Left renal pelvis (tissue), 4 donors: Measurements from ENCODE around the gene ZRSR2. TPM values are rescaled to one million over a fixed set of nuclear protein-coding genes. Genes with fewer than 3 reads are reported as not detected.
A peak's percentile ranks its signal among the peaks of the same experiment; 100 is the strongest.
"Not testable (repeated sequence)": the region's sequence is repeated elsewhere in the genome, so short reads cannot be mapped to it uniquely, and the experiment has no call there.

Source experiments
- DNase-seq, 4 donors: peaks; one replicate each; pipeline ENCODE4 v3.0.0-alpha.2; 2013; ENCODE audit warnings: low read depth in 4 of 4, low spot score in 3 of 4
- polyA plus RNA-seq, 4 donors: library from polyadenylated mRNA; unstranded; fragments of 120-200 nt; gene quantifications; one replicate each; pipeline ENCODE4 v1.2.1, GENCODE V29; 2013; ENCODE audit not compliant: insufficient read length in 4 of 4

The ZRSR2 gene
- polyA plus RNA-seq, 4 donors: 13.4 to 15.5 (median 14.1) TPM

- DNase-seq: peak in 1 of 4 donors; percentile 37
Observed at GRCh38 chrX:15790769-15791290, 546 bp downstream of the ZRSR2 start.

DNA sequence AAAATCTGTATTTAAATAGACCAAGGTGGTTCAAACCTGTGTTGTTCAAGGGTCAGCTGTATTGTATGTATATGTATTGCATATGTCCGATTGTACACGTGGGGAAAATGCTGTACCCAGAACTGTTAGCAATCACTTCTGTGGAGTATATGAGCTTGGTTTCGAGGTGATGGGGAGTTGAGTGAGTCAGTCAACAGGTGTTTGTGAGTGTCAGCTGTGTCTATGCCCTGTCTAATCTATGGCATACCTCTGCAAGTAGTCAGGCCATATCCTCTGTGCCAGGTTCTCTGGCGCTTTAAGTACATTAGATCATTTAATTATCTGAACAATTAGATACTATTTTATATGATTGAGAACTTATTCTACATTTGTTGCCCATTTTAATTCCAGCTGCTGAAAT is 7.4 kb downstream of the ZRSR2 start:
- no peak for DNase-seq

- no peak for DNase-seq
Observed at GRCh38 chrX:15804563-15804962, 14.3 kb downstream of the ZRSR2 start.

- no peak for DNase-seq
Observed at GRCh38 chrX:15808254-15808653, 18.0 kb downstream of the ZRSR2 start.

- DNase-seq: no peak
Observed at GRCh38 chrX:15812192-15812938, 22.1 kb downstream of the ZRSR2 start.

GRCh38 chrX:15813416-15813815 is 23.1 kb downstream of the ZRSR2 start:
- DNase-seq: no peak

DNA sequence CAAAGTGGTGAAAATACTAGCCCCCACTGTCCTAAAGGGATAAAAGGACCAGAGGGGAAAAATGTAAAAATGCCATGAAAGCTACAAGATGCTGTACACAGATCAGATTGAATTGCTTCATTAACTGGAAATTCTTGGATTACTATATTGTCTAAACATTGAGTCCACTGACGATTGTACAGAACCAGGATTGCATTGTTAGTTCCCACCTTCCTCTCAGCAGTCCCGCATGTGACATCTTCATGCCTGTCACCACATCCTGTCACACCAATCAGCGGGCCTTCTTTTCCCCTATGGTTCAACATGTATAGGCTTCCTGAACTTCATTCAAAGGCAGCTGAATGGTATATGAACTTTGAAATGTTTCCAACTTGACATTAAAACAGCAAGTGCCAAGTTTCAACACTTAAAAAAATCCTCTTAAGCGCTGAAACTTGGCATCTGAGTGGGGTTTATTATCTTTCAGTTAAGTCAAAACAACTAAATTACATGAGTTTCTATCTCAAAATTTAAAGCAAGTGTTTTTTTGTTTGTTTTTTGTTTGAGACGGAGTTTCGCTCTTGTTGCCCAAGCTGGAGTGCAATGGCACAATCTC is 24.6 kb downstream of the ZRSR2 start:
- DNase-seq: no peak

DNA sequence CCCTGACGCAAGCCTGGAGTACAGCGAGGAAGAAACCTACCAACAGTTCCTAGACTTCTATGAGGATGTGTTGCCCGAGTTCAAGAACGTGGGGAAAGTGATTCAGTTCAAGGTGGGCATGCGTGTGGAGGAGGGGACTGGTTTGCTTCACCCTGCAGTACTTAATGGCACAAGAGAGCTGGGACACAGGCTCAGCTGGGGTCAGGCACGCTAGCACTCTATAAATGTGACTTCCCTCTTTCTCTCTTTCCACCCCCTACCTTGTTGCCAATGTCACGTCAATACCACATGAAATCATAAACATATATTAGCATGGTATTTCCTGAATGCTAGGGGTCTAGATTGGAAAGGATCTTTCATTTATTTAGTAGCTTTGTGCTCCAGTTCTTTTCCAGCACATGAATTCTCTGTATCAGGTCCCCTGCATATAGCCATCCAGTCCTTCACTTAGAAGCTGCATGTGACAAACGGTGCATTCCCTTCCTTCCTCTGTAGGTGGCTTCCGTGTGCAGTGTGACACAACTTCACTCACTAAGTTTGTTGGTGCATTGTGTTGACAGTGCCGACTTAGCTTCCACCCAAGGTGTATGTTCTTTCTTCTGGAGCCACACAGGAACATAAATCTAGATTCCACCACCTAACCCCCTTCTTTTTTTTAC is 25.6 kb downstream of the ZRSR2 start:
- no peak for DNase-seq

GRCh38 chrX:15816438-15816809 is 26.1 kb downstream of the ZRSR2 start:
- no peak for DNase-seq

DNA sequence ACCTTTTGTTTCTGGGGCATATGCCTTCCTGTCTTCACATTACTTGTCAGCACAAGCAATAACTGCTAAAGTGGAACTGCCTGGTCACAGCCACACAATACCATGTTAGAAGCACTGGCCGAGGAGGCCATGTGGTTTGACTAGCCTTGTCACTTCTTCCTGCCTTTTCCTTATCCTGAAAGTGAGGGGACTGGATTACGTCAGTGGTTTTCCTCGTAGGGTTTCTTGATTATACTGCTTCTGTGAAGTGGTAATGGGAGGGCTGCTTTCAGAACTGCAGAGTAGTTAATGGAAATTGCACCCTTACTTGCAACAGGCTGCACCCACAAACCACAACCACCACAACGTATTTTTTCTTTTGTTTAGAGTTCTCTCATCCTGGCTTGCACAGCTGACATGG is 26.6 kb downstream of the ZRSR2 start:
- DNase-seq: no peak

DNA sequence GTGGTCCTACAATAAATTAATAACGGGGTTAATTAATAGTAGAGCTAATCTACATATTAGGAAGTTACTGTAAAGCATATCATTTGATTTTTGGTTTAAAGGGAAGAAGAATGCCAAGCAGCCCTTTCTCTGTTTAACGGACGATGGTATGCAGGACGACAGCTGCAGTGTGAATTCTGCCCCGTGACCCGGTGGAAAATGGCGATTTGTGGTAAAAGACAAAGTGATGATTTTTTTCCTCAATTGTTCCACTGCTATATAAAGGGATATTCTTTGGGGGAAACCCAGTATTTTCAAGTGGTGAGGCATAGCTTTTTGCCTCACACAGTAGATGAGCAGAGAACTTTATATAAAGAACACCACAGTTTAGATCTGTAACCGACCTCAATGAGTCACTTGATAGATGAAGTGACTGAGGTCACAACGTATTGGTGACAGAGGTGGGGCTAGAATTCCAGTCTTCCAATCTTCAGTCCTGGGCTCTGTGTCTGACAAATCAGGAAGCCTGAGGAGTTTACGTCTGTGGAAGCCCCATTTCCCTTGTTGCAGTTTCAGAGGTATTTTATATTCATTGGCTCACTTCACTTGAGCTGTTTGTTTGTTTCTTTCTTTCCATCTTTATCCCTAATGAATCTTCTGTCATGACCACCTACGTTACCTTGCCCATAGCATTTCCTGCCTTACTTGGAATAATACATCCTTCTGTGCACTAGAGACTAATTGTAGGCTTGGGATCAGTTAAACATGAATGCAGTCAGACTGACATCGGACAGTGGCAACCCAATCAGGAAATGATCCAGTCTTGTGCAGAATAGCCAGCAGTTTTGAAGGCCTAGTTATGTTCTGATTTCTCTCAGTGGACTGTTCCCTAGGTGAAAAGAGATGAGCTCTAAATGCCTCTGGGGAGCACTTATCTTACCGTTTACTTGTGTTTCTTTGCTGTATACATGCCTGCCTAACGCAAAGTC is 30.1 kb downstream of the ZRSR2 start:
- no peak for DNase-seq

DNA sequence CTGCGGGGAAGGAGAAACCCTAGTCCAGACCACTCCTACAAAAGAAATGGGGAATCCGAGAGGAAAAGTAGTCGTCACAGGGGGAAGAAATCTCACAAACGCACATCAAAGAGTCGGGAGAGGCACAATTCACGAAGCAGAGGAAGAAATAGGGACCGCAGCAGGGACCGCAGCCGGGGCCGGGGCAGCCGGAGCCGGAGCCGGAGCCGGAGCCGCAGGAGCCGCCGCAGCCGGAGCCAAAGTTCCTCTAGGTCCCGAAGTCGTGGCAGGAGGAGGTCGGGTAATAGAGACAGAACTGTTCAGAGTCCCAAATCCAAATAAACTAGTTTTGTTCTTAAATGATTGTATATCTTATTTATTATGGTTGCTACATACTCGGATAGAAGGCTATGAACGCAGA is 32.6 kb downstream of the ZRSR2 start:
- no peak for DNase-seq

- no peak for DNase-seq
Observed at GRCh38 chrX:15825936-15826335, 35.7 kb downstream of the ZRSR2 start.

DNA sequence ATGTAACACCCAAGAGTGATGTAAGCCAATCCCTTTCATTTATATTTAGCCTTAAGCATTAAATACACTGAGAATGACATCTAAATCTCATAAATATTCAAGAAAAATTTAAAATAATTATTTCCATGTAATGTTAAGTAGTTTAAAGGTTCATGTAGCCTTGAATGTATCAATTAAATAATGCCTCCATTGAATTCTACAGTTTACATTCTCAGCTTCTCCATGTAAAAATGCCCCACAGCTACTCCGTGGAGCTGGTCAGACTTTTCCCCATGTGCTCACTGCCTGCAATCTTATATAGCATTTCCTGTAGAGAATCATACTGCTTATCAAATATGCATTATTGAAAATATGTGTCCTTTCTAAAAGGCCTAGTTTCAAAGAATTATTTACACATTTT is 38.9 kb downstream of the ZRSR2 start:
- DNase-seq: no peak

GRCh38 chrX:15831347-15831746 is 41.1 kb downstream of the ZRSR2 start:
- not testable (repeated sequence) for DNase-seq

- no peak for DNase-seq
Observed at GRCh38 chrX:15834053-15834452, 43.8 kb downstream of the ZRSR2 start.

DNA sequence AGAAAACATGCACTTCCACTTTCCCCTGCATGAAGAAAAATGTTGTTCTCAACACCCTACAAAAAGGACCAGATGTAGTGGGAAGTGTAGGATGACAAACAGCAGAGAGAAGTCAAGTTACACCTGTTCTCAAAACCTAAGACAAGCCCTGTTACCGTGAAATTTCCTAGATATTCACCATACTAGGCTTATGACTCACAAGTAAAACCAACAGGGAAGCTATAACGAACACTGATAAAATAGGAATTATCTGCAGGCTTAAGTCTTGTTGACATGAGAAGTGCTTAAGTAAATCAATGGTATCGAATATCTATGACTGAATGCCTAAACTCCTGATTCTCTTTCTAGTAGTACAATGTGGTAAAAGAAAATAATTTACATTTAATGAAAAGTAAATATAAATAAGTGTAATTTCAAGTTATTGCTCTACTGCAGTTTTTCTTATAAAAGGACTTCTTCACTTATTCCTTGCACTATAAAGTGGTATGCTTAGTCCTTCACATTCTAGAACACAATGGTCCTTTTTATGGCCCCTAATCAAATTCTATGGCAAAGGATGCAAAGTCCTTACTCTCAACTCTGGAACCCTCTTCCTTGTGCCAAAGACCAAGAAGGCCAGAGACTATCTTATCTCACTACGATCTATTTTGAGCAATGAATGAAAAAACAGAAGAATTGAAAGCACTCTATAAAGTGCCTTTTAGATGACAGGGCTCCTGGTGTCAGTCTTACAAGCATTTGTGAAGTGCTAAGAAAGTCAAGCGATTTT is 44.7 kb downstream of the ZRSR2 start:
- DNase-seq: no peak

- DNase-seq: no peak
Observed at GRCh38 chrX:15838017-15838416, 47.7 kb downstream of the ZRSR2 start.

GRCh38 chrX:15841853-15842516 is 51.7 kb downstream of the ZRSR2 start:
- no peak for DNase-seq
